ENCODE measurements around the gene BCAP29.
"Not testable (repeated sequence)": the region's sequence is repeated elsewhere in the genome, so short reads cannot be mapped to it uniquely, and the experiment has no call there.

BCAP29 gene

GRCh38 chr7:107579885-107580715 lies at the start of gene BCAP29:
TSS of gene BCAP29 (plus strand) at chr7:107580246. CDS start at chr7:107580773, 527 bp downstream.
- DNase-seq (ENCODE audit: low read depth), result no peak

- no peak for DNase-seq (ENCODE audit: low read depth)
Observed at GRCh38 chr7:107530751-107531150, 49.3 kb upstream of the BCAP29 start.

GRCh38 chr7:107534139-107534538 lies 45.9 kb upstream of the BCAP29 start:
- no peak for DNase-seq (ENCODE audit: low read depth)

GRCh38 chr7:107537228-107537627 lies 42.8 kb upstream of the BCAP29 start:
- not testable (repeated sequence) for DNase-seq (ENCODE audit: low read depth)

GRCh38 chr7:107538001-107538400 lies 42.0 kb upstream of the BCAP29 start:
- DNase-seq (ENCODE audit: low read depth), result no peak

- DNase-seq (ENCODE audit: low read depth), result no peak
Observed at GRCh38 chr7:107543338-107543993, 36.6 kb upstream of the BCAP29 start.

- DNase-seq (ENCODE audit: low read depth), result no peak
Observed at GRCh38 chr7:107544848-107545591, 35.0 kb upstream of the BCAP29 start.

- DNase-seq (ENCODE audit: low read depth), result no peak
Observed at GRCh38 chr7:107551936-107552335, 28.1 kb upstream of the BCAP29 start.

- no peak for DNase-seq (ENCODE audit: low read depth)
Observed at GRCh38 chr7:107555893-107556292, 24.2 kb upstream of the BCAP29 start.

- peak; percentile 41 for DNase-seq (ENCODE audit: low read depth)
Observed at GRCh38 chr7:107559864-107560263, 20.2 kb upstream of the BCAP29 start.

GRCh38 chr7:107560898-107561516 lies 19.0 kb upstream of the BCAP29 start:
- no peak for DNase-seq (ENCODE audit: low read depth)

GRCh38 chr7:107563081-107563774 lies 16.8 kb upstream of the BCAP29 start:
- DNase-seq (ENCODE audit: low read depth), result no peak

- DNase-seq (ENCODE audit: low read depth), result peak; percentile 61
Observed at GRCh38 chr7:107563775-107564552, 16.1 kb upstream of the BCAP29 start, which contains the start of the genes COG5 and DUS4L. TSS of gene COG5 (minus strand) at chr7:107563920. CDS start at chr7:107563896, 24 bp downstream. TSS of gene DUS4L (plus strand) at chr7:107563971. CDS start at chr7:107567071, 3,100 bp downstream.

GRCh38 chr7:107564553-107565298 lies 15.3 kb upstream of the BCAP29 start:
- peak; percentile 68 for DNase-seq (ENCODE audit: low read depth)

- DNase-seq (ENCODE audit: low read depth), result no peak
Observed at GRCh38 chr7:107570298-107570697, 9.7 kb upstream of the BCAP29 start.

GRCh38 chr7:107573537-107573936 lies 6.5 kb upstream of the BCAP29 start:
- DNase-seq (ENCODE audit: low read depth), result no peak

GRCh38 chr7:107579554-107579884 lies 527 bp upstream of the BCAP29 start:
- DNase-seq (ENCODE audit: low read depth), result no peak

GRCh38 chr7:107580716-107581383 lies 804 bp downstream of the BCAP29 start:
- DNase-seq (ENCODE audit: low read depth), result no peak

GRCh38 chr7:107581387-107582013 lies 1.5 kb downstream of the BCAP29 start:
- no peak for DNase-seq (ENCODE audit: low read depth)

Data from GM04504 (cell line).